Ammon's horn (tissue), 1 donor: ENCODE results near the gene ALG6.
"Not testable (repeated sequence)": the region's sequence is repeated elsewhere in the genome, so short reads cannot be mapped to it uniquely, and the experiment has no call there.

Experiments
- DNase-seq: peaks from one replicate; pipeline ENCODE4 v3.0.0-alpha.2; 2016; ENCODE audit warnings: low spot score

ALG6 gene

DNA sequence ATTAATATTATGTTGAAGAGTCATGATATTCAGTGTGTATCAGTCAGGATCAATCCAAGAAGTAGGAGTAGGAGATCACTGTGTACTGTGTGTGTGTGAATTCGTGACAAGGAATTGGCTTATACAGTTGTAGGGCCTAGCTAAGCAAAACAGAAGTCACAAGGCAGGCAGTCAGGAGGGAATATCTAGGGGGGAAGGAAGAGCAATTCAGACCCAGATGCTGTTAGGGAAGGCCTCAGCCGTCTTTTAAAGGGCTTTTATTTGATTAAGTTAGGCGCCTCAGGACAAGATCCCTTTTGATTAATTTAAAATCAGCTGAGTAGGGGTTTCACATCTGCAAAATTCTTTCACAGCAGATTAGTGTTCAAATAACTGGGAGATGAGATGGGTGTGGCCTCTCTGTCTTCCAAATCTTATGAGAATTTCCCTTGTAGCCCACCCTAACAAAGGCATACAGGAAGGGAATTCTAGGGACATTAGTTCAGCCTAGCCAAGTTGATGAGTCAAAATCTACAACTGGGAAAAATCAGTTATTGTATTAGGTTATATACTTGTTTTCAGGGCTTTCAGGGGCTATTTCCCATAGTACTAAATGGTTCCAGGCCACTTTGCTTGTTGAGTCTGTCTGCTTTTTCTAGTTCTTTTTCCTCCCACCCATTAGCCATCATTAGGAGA is 47.4 kb downstream of the ALG6 start:
- no peak for DNase-seq

GRCh38 chr1:63418101-63418500 is 50.7 kb downstream of the ALG6 start:
- no peak for DNase-seq

DNA sequence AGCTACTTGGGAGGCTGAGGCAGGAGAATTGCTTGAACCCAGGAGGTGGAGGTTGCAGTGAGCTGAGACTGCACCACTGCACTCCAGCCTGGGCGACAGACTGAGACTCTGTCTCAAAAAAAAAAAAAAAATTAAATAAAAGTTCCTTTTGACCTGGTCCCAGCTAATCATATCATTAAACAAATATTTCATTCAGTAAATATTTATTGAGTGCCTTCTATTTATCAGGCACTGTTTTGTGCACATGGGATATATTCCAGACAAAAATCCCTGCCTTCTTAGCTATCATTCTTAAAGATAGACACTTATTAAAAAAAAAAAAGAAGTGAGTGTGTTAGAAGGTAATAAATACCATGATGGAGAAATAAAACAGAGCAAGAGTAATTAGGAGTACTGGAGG is 53.3 kb downstream of the ALG6 start:
- not testable (repeated sequence) for DNase-seq

DNA sequence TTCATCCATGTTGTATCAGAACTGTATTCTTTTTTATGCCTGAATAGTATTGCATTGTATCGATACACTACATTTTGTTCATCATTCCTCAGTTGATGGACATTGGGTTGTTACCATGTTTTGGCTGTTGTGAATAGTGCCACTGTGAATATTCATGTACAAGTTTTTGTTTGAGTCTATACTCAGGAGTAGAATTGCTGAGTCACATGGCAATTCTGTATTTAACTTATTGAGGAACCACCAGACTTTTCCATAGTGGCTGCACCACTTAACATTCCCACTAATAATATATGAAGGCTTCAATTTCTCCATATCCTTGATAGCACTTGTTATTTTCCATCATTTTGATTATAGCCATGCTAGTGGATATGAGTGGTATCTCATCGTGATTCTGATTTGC is 56.2 kb downstream of the ALG6 start:
- no peak for DNase-seq

DNA sequence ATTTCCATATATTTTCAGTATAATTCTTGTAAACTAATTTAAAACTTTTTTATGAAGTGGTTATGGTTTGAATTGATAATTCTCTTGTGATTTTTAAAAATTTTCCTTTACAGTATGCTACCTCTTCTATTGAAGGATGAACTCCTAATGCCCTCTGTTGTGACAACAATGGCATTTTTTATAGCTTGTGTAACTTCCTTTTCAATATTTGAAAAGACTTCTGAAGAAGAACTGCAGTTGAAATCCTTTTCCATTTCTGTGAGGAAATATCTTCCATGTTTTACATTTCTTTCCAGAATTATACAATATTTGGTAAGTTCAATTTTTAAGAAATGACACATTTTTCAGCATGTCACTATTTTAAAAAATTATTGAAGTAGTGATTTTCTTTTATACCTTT is 61.4 kb downstream of the ALG6 start:
- no peak for DNase-seq

DNA sequence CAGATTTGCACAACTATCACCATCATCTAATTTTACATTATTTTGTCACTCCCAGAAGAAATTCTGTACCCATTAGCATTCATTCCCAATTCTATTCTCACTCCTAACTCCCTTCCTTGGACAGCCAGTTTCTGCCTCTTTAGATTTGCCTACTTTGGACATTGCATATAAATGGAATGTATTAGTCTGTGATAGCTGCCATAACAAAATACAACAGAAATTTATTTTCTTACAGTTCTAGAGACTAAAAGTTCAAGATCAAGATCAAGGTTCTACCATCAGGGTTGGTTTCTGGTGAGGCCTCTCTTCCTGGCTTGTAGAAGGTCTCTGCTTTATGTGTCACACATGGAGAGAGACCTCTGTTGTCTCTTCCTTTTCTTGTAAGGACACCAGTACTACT is 61.9 kb downstream of the ALG6 start:
- DNase-seq = no peak

- DNase-seq = no peak
Observed at GRCh38 chr1:63435161-63435560, 67.7 kb downstream of the ALG6 start.

- DNase-seq = no peak
Observed at GRCh38 chr1:63442141-63442475, 74.7 kb downstream of the ALG6 start.

- no peak for DNase-seq
Observed at GRCh38 chr1:63448731-63449246, 81.4 kb downstream of the ALG6 start.

DNA sequence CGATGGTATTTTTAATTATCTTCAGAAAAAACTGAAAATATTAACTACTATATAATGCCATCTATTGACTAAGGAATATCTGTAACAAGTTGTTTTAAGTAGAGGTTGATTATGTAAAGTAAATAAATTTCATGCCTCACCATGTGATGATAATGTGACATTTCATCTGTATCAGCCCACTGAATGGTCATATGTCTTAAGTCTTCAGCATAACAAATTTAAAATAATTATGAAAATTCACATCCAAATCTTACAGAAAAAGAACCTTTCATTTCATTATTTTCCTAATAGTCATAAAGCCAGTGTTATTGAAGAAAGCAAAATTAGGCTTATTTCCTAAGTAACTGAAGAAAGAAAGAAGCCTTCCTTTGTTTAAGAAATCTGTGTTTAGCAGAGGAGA is 83.0 kb downstream of the ALG6 start:
- DNase-seq = no peak

GRCh38 chr1:63453232-63453631 is 85.8 kb downstream of the ALG6 start:
- DNase-seq = no peak

DNA sequence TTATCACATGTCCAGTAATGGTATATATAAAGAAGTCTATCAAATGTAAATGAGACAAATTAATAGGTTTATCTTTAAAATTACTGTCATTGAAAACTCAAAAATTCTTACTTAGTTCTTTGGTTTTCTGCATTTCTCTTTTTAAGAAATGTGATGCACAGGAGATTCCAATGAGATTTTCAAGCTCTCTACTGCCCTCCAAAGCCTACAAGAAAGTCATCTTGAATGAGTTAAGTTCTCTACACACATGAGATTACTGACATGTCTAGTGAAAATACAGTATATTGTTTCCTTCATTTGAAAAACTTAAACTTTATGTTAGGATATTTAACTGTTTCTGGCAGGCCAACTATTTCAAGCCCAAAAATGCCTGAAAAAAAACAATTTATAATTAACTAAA is 86.8 kb downstream of the ALG6 start:
- DNase-seq = no peak

DNA sequence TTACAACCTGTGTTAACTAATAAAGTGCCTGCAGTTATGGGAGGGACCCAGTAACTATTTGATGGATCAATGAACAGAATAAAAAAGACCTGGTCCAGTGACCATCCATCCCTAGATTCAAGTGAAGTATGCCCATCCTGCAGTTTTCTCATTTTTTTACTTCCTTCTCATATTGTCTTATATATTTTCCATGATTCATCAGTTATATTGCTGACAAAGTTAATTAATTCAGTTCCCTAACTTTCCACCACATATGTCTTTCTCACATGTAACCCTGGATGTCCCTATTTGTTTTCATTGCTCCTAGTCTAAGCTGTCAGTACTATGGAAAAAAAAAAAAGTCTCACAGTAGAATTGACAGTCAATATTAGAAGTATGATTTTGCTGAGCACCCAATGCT is 91.3 kb downstream of the ALG6 start:
- DNase-seq = no peak

DNA sequence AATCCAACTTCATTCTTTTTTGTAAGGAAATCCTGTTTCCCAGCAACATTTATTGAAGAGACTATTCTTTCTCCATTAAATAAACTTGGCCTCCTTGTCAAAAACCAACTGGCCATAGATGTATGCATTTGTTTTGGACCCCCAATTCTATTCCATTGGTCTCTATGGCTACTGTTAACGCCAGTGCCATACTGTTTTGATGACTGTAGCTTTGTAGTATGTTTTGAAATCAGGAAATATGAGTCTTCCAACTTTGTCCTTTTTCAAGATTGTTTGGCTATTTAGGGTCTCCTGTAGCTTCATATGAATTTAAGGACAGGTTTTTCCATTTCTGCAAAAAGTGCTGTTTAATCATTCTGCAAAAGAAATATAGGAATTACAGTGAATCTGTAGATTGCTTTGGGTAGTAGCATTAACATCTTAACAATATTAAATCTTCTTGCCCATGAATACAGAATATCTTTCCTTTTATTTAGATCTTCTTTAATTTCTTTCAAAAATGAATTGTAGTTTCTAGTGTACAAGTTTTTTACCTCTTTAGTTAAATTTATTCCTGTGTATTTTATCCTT is 94.3 kb downstream of the ALG6 start:
- no peak for DNase-seq

GRCh38 chr1:63463248-63463647 is 95.8 kb downstream of the ALG6 start:
- no peak for DNase-seq

DNA sequence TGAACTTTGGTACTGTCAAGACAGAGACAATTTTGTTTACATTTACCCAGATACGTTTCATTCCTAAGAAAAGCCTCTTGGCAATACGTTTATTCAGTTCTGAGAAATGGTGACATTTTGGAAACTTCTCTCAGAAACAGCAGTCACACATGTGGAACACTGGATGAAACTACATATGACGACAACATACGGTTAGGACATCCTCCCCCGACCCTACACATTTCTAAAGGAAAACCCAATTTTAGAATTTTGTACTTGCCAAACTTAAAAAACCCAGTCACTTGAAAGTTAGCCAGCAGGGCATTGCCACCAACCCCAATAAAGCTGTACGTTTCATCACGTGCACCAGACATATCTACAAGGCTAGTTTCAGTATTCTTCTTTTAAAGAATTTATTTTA is 98.8 kb downstream of the ALG6 start:
- no peak for DNase-seq

DNA sequence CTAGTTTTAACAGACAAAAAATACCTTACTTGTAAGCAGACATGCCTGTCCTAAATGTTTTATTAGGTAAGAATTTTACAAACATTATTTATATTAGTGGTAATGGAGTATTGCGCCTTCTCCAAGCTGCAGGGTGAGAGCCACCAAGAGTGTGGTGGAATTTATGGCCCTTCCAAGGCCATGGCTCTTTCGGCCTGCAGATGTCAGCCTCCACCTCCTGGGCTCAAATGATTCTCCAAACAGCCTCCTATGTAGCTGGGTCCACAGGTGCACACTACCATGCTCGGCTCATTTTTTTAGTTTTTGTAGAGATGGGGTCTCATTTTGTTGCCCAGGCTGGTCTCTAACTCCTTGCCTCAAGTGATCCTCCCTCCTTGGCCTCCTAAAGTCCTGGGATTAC is 99.3 kb downstream of the ALG6 start:
- no peak for DNase-seq

DNA sequence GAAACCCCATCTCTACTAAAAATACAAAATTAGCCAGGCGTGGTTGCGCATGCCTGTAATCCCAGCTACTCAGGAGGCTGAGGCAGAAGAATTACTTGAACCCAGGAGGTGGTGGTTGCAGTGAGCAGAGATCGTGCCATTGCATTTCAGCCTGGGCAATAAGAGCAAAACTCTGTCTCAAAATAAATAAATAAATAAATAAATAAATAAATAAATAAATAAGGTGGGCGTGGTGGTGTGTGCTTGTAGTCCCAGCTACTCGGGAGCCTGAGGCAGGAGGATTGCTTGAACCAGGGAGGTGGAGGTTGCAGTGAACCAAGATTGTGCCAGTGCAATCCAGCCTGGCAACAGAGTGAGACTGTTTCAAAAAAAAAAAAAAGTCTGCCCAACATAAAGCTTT is 101.3 kb downstream of the ALG6 start:
- DNase-seq = not testable (repeated sequence)

- DNase-seq = no peak
Observed at GRCh38 chr1:63475761-63476160, 108.3 kb downstream of the ALG6 start.

- DNase-seq = no peak
Observed at GRCh38 chr1:63480057-63480456, 112.6 kb downstream of the ALG6 start.

GRCh38 chr1:63486629-63487028 is 119.2 kb downstream of the ALG6 start:
- no peak for DNase-seq

- no peak for DNase-seq
Observed at GRCh38 chr1:63487336-63488065, 120.1 kb downstream of the ALG6 start.
